GM18909 (cell line): Measurements from ENCODE around the gene IL17RE.

ENCODE experiments used
- ATAC-seq: cut with Tn5 transposase; IDR thresholded peaks from one replicate; pipeline ENCODE4 v1.9.1; 2021; ENCODE audit warnings: mild to moderate bottlenecking; ENCODE audit not compliant: unreplicated experiment, poor library complexity

IL17RE gene

DNA sequence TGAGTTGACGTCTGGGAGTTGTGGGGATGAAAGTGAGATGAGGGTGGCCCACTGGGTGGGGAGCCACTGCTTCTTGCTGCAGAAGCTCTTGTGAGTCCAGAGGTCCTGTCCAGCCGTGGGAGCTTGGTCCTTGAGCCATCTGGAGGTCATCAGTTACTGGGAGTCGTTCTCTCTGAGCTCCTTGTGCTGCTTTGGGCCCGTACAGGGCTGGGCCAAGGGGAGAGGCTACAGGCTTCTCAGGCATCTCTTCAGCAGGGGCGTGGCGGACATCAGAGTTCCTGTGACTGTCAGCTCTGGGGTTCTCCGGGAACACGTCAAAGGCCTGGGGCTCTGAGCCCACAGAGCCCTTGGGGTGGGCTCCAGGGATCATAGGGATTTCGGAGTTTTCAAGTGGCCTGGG, 47.0 kb downstream of the IL17RE start:
- ATAC-seq = no peak

DNA sequence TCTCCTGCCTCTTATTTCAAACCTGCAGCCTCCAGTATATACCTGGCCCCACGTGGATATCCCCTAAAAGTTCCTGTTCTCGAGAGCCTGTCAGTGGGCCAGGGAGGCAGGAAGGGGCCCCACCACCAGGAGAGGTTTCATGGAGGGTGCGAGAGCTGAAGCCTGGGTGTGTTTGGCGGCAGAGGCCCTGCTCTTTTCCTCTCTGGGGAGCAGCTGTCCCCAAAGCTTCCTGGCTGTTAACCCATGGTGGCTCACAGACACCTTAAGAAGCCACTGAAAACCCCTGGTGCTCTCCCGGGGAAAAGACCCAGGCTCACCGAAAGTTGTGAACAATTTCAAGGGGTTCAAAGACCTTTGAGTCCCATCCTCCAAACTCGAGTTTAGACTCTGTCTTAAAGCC, 48.5 kb downstream of the IL17RE start:
- peak; percentile 37 for ATAC-seq

DNA sequence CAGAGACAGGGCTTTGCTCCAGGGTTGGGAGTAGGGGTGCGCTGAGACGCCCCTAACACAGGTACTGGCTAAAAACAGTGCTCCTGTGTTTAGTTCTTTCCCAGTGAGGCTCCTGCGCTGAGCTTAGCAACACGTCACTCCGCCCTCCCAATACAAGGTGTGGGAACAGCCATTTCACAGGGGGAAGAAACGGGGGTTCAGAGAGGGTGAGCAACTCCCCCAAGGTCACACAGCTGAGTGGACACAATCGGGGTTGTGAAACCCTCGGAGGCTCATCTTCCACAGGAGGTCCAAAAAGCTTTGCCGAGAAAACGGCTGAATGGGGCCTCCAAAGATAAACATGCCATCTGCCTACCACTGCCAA, 48.9 kb downstream of the IL17RE start:
- peak; percentile 17 for ATAC-seq

DNA sequence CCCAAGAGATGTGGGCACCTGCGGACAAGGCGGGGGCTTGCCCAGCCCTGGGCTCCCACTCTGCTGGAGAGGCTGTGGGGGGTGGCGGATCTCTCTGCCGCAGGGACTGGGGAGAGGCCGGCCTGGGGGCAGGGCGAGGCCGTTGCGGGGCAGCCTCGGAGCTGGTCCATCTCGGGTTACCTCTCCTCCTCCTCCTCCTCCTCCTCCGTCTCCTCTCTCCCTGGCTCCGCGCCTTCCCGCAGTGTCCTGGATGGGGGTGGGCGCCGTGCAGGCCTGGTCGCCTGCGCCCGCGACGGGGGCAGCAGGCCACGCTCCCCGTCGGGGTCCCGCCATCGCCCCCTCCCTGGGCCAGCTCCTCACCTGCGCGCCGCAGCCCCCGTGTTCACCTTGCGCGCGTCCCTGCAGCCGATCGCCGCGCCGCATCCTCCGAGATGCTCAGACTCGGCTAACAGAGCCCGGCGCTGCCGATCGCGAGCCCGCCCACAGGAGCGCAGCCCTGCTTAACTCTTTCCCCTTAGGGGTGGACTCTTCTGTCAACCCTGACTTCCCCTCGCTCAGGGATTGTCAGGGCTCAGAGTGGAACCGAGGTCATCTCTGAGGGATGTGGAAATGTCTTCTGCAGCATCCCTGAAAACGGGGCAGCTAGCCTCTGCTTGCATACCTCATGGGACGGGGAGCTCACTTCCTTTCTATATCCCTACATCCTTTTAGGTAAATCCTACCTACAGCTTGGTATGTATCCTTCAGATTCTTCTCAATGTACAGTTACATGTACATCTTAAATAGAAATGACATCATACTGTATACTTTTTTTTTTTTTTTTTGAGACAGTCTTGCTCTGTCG, 49.5 kb downstream of the IL17RE start, which contains the start of gene PRRT3:
PRRT3 (minus strand) TSS at position 447 of the 844 bp plus-strand sequence. CDS start 2,293 bp downstream, outside the sequence.
- ATAC-seq = peak; percentile 70

DNA sequence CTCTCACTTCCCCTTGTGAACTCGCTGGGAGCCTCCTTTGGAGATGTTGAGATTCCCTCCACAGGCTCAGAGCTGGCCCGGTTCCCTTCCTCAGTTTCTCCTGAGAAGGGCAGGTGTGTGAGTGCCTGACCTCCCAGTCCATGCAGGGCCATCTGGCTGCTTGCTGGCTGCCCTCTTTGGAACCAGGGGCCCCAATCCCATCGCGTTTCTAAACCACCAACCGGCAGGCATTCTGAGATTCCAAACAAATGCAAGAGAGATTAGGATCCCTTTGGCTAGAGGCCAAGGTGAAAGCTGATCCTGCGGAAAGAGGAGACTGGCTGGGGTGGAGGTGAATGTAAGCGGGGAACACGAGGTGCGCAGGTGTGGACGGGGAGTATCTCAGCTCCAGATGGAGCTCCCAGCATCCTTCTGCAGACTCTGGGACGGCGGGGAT, 52.4 kb downstream of the IL17RE start:
- ATAC-seq = no peak

DNA sequence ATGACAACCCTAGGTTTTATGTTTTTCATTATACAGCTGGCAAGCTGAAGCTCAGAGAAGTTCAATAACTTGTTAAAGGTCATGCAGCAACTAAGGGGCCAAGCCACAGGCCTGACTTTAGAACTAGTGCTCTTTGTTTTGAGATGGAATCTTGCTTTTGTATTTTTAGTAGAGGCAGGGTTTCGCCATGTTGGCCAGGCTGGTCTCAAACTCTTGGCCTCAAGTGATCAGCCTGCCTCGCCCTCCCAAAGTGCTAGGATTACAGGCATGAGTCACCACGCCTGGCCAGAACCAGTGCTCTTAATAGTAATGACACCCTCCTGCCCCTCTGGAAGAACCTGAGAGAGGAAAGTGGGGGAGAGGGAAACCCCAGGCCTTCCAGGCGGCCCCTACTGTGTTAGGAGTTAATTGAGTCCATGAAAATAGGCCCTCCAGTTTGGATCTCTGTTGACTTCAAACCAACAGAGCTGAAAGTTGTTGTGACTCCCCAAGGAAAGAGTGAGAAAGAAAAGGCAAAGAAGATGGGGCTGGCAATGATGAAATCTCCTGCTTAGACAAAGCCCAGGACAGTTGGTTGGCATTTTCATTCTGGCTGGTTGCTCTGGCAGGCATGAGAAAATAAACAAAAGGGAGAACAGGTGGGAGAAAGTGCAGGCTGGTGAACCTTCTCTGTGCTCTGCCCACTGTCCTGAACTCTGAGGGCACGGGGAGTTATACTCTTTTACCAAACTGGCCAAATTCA, 53.1 kb downstream of the IL17RE start:
- no peak for ATAC-seq

DNA sequence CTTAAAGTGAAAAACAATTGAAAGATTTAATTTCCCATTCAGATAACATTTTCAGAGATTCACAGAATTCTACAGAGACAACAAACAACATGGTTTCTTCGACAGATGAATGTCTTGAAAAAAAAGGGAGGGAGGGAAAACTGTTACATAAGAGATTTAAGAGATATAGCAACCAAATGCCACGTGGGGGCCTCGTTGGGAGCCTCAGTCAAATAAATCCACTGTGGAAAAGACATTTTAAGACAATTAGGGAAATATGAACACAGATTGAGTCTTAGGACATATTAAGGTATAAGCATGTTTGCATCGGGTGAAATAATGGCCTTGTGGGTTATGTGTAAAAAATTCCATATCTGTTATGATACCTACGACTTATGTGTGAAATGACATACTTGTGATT, 54.6 kb downstream of the IL17RE start:
- no peak for ATAC-seq

DNA sequence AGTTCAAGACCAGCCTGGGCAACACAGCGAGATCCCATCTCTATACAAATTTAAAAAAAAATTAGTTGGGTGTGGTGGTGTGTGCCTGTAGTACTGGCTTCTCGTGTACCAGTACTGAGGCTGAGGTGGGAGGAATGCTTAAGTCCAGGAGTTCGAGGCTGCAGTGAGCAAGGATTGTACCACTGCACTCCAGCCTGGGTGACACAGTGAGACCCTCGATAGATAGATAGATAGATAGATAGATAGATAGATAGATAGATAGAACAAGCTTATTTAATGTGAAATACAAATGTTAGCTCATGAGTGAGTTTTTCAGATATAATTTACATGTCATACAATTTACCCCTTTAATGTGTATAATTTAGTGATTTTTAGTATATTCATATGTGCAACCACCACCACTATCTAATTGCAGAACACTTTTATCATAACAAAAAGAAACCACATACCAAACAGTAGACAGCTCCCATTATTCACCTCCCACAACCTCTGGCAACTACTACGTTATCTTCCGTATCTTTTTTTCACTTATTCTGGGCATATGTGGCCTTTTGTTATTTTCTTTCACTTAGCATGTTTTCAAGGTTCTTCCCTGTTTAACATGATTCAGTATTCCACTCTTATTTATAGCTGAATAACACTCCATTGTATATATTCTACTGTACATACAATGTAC, 62.7 kb downstream of the IL17RE start:
- no peak for ATAC-seq
